ENCODE results near the gene ANO9.
A peak's percentile ranks its signal among the peaks of the same experiment; 100 is the strongest.

Gene ANO9

DNA sequence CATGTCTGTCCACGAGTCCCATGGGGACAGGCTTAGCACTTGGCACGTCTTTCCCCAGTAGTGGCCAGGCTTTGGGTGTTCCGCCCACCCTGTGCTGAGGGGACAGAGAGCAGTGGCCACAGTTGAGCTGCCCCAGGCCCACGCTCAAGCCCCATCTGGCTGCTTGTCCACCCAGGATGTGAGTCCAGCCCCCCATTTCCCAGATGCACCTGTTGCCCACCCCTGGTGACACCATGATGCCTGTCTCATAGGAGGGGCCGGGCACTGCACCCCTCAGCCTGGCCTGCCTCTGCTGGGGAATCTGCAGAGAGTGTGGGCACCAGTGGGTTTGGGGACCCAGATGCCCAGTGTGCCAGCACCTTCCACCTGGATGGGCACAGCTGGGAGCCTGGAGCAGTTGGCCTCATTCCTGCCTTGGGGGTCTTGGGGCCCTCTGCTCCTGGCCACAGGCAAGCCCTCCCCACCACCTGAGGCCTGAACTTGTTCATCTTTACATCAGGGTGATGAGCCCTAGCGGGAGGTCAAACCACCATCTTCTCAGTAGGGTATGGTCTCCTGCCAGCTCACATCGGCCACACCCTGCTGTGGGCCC, 32.7 kb downstream of the ANO9 start:
- TF ChIP-seq, protein P1, sequence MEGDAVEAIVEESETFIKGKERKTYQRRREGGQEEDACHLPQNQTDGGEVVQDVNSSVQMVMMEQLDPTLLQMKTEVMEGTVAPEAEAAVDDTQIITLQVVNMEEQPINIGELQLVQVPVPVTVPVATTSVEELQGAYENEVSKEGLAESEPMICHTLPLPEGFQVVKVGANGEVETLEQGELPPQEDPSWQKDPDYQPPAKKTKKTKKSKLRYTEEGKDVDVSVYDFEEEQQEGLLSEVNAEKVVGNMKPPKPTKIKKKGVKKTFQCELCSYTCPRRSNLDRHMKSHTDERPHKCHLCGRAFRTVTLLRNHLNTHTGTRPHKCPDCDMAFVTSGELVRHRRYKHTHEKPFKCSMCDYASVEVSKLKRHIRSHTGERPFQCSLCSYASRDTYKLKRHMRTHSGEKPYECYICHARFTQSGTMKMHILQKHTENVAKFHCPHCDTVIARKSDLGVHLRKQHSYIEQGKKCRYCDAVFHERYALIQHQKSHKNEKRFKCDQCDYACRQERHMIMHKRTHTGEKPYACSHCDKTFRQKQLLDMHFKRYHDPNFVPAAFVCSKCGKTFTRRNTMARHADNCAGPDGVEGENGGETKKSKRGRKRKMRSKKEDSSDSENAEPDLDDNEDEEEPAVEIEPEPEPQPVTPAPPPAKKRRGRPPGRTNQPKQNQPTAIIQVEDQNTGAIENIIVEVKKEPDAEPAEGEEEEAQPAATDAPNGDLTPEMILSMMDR (IDR thresholded peaks at IDR 0.05; ENCODE audit: low read depth, low read length, missing control alignments) = no peak
- no peak for DNase-seq (ENCODE audit: extremely low read depth, low read depth)

DNA sequence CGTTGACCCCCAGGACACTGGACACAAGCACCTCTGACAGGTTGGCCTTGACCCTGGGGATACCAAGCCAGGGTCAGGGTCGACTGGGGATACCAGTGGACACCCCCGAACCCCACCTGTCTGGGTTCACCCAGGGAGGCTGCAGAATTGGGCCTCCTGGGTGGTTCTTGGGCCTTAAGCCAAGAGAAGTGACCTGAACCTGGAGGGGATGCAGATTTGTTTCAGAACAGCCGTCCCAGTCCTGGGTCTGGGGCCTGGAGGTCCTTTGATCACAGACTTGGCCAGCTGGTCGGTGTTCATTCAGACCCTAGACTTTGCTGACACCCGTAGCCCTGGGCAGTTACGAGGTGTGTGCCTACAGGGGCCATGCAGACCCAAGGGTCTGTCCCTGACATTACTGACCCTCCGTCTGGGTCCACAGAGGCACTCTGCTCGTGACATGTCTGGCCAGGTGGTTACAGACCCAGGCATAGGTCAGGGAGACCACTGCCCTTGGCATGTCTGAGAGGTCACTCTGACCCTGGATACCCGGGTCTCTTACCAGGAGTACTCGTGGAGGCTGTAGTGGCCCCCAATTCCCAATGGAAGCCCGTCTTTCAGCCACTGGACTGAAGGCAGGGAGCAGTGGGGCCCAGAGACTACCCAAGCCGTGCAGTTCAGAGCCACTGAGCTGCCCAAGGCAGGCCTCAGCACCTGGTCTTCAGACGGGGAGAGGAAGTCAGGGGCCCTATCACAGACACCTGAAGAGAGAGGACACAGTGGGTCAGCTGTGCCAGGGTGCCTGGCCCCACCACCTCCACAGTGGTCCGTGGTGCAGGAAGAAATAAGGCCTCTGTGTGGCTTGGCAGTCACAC, 33.4 kb downstream of the ANO9 start:
- TF ChIP-seq, protein P1 (IDR thresholded peaks at IDR 0.05; ENCODE audit: low read depth, low read length, missing control alignments) = no peak
- no peak for DNase-seq (ENCODE audit: extremely low read depth, low read depth)
- H3K4me3 ChIP-seq (replicated peaks; ENCODE audit: low read depth, low read length) = no peak overlapping the region

More for the DNA sequence above, 32.7 kb downstream of the ANO9 start:
- H3K4me3 ChIP-seq (replicated peaks; ENCODE audit: low read depth, low read length) = no peak overlapping the region

DNA sequence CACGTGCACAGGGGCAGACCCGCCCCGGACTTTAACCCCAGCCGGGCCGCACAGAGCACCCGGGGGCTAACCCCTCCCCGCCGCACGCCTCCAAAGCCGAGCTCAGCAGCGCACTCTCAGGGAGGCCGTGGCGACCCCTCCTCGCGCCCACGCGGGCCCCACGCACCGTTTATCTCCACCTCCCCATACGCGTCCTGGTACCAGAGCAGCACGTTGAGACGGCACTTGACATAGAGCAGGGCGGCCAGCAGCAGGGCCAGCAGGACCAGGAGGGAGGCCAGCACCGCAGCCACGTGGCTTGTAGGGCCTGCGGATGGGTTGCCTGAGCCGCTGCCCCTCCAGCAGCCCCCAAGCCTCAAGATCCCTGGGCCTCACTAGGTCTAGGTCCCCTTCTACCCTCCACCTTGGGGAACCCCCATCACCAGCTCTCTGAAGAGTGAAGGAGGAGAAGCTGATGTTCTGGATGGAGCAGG, 34.1 kb downstream of the ANO9 start:
- H3K4me3 ChIP-seq (replicated peaks; ENCODE audit: low read depth, low read length) = no peak overlapping the region
- no peak for DNase-seq (ENCODE audit: extremely low read depth, low read depth)
- TF ChIP-seq, protein P1 (IDR thresholded peaks at IDR 0.05; ENCODE audit: low read depth, low read length, missing control alignments) = no peak

DNA sequence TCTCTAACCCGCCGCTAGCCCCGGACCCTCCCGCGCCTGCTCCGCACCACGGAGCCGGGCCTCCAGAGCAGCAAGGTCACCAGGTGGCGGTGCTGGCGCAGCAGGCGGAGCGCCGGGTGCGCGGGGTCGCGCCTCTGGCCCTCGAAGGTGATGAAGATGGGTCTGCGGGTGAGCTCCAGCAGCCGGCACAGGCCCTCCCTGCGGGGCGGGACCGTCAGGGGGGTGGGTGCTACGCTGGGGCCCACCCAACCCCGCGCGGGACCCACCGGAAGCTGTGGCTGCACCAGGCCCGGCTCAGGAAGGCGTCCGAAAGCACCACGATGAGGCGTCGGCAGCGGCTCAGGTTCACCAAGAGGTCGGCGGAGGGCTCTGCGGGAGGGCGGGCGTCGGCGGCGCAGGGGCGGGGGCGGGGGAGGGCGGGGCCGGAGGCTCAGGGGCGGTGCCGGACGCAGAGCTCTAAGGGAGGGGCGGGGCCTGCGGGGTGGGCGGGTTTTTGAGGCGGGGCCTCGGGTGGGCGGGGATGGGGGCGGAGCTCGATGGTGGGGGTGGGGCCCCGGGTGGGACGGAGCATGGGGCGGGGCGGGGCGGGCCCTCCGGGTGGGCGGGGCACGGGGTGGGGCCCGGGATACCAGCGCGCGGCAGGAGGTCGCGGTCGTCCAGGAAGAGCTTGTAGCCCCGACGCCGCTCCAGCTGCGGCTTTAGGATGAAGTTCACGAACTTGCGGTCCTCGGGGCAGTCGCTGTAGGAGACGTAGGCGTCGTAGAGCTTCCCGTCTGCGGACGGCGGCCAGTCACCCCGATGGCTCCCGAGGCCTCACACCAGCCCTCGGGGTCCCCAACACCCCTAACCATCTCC, 34.8 kb downstream of the ANO9 start:
- peak overlapping the region; percentile 35 for H3K4me3 ChIP-seq (replicated peaks; ENCODE audit: low read depth, low read length)
- DNase-seq (ENCODE audit: extremely low read depth, low read depth) = peak; percentile 44
- TF ChIP-seq, protein P1 (IDR thresholded peaks at IDR 0.05; ENCODE audit: low read depth, low read length, missing control alignments) = no peak

DNA sequence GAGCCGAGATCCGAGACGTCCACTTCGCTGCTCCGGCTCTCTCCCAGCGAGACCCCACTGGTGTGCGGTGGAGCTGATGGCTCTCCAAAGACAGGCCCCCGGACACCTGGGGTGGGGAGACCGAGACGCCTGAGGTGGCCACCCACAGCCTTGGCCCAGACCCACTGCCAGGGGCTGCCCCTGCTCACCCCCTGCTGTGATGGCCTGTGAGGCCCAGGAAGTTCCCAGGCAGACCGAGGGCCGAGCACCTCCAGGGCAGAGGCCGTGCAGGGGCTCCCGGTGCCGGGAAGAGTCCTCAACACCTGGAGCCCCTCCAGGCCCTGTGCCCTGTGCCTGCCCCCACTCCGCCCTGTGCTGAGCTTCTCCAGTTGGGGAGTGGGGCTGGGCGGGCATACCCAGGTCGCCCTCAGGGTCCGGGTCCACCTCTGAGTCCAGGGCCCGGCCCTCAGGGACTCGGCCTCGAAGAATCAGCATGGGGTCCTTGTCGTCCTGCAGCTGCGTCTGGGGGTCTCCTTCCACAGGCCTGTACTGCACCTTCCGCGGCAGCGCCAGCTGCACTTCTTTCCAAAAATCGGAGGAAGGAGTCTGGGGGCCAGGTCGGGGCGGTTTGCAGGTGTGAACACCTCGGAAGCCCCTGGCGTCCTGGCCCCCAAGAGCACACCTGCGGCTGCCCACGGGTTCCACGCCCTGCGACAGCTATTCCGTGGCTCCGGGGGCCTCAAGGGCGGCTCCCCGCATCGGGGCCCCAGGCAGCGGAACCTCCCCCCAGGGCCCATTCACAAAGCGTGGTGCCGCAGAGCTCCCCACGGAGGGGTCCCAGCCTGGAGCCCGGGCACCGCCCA, 35.6 kb downstream of the ANO9 start:
- peak overlapping the region; percentile 35 for H3K4me3 ChIP-seq (replicated peaks; ENCODE audit: low read depth, low read length)
- DNase-seq (ENCODE audit: extremely low read depth, low read depth) = no peak
- TF ChIP-seq, protein P1 (IDR thresholded peaks at IDR 0.05; ENCODE audit: low read depth, low read length, missing control alignments) = no peak

Measured in HFF-Myc (cell line).